ENCODE measurements around the gene PHACTR1.

DNA sequence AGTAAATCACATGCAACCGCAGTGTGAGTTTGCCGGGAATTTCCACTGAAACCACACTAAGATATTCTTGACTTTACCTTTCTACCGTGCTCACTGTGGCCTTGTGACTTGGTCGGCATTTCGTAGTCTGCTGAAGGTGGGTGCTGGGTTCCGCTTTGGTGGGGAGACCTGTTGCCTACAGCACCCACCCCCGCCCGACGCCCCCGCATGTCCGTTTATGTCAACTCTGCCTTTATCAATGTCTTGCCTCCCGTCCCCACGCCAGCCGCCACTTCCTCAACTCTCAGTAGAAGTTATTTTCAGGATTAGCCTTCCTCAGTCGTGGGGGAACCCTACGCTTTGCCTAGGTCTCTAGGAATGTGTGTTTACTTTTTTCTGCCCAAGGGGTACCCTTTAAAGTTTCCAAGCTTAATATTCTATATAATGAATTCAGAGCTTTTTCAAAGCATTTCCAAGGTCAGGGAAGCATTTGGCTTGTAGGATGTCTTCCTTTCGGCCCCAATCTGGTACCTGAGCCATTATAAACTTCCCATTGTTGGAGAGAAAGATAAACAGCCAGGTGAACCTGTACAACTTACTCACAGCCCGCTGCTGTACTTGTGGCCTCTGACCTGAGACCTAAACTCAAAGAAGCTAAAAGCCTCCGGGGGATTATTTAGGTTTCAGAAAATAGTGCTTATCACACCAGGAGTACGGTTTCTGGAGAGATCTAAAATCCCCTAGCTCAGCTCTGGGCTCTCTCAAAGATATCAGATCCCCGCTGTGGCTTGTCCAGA, 557.6 kb downstream of the PHACTR1 start:
- no peak for TF ChIP-seq POLR2A (IDR thresholded peaks at IDR 0.05)
- no peak for TF ChIP-seq CTCF (IDR thresholded peaks at IDR 0.05)
